Tibial nerve (tissue), 4 donors: ENCODE data around the gene GRAMD4.

Experiments used
- CTCF ChIP-seq, 5 experiments: fragments of 200-600 bp in 3 of 5; fragments of 450-650 bp in 2 of 5; sonication (generic) in 3 of 5; IDR thresholded peaks; one replicate each; pipeline ENCODE4 v1.5.1; 2016 to 2019; ENCODE audit warnings: antibody characterized with exemption in 5 of 5, mild to moderate bottlenecking in 3 of 5, moderate library complexity in 2 of 5
- EP300 ChIP-seq, 2 donors: sonication (generic); formaldehyde crosslinking; IDR thresholded peaks; one replicate each; pipeline ENCODE4 v1.6.1; 2017; ENCODE audit warnings: antibody characterized with exemption in 2 of 2, mild to moderate bottlenecking in 1 of 2
- POLR2A ChIP-seq, 2 donors: fragments of 450-650 bp; IDR thresholded peaks; one replicate each; pipeline ENCODE4 v1.6.1; 2017; ENCODE audit warnings: antibody characterized with exemption in 2 of 2, mild to moderate bottlenecking in 2 of 2, moderate library complexity in 2 of 2

GRCh38 chr22:46602025-46602424 is 18.2 kb upstream of the GRAMD4 start:
- no peak for TF ChIP-seq POLR2A (IDR thresholded peaks at IDR 0.05)
- TF ChIP-seq CTCF (IDR thresholded peaks at IDR 0.05): no peak
- peak; percentile 70 to 81 for TF ChIP-seq EP300 (IDR thresholded peaks at IDR 0.05)
